Stimulated activated CD4-positive, alpha-beta T cell treated with anti-CD3 and anti-CD28 coated beads, Interleukin-12 subunit alpha, Interleukin-12 subunit beta, amount 100 ng/mL, for 24 hours (primary cell): Measurements from ENCODE around the gene POMC.
A peak's percentile ranks its signal among the peaks of the same experiment; 100 is the strongest.
"Not testable (repeated sequence)": the region's sequence is repeated elsewhere in the genome, so short reads cannot be mapped to it uniquely, and the experiment has no call there.

Source experiments
- DNase-seq, 2 experiments: peaks; one replicate each; pipeline ENCODE4 v3.0.0-alpha.2; 2020; ENCODE audit warnings: low read depth in 2 of 2

The POMC gene

DNA sequence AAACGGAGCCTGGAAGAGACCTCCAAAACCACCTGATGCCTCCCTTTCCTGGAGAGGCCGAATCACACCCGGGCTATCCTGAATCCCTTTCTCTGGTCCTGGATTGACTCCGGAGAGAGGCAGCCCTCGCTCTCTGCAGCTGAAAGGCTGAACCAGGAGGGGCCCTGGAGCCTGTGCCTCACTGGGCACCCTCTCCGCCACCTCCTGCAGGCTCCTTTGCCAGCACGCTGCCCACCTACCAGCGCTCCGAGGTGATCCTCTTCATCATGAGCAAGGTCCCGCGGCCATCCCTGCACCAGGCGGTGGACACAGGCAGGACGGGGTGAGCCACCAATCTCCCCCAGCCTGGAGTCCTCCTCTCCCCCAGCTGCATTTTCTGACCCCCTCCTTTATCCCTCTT lies 35.7 kb downstream of the POMC start:
- DNase-seq: no peak

GRCh38 chr2:25132299-25132635 lies 36.1 kb downstream of the POMC start:
- DNase-seq: no peak

- peak in 1 of 2 experiments; percentile 16 for DNase-seq
Observed at GRCh38 chr2:25131567-25132298, 36.6 kb downstream of the POMC start.

DNA sequence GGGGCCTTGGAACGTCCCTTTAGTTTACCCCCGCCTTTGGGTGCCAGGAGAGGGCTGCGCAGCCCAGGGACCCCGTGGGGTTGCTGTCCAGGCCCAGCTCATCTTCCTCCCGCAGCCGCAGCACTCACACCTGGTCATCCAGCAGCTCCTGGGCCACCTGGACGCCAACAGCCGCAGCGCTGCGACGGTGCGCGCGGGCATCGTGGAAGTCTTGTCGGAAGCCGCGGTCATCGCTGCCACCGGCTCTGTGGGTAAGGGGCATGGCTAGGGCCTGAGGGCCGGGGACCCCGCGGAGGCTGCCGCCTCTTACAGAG lies 37.2 kb downstream of the POMC start:
- no peak for DNase-seq

DNA sequence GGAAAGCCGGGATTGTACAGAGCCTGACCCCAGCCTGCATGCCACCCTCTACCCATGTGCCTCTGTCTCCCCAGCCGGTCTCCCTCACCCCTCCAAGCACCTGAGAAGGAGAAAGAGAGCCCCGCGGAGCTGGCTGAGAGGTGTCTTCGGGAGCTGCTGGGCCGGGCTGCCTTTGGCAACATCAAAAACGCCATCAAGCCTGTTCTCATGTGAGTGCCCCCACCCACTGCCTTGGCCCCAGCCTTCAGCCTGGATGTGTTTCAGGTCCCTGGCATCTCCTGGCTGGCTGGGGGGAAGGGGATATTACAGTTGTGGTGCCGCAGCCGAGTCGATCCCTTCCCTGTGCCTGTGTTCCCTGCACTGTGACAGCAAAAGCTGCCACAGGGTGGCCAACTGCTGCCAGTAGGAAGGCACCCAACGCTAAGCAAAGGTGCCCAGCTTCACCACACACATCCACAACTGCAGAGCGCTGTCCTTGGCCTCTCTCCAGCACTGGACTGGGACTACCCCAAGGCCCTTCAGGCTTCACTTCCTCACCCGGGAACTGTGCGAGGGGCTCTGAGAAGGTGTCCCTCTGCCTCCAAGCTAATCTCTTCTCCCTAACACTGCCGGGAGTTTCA lies 38.4 kb downstream of the POMC start:
- DNase-seq: no peak

GRCh38 chr2:25127646-25128045 lies 40.7 kb downstream of the POMC start:
- no peak for DNase-seq

- not testable (repeated sequence) for DNase-seq
Observed at GRCh38 chr2:25127071-25127470, 41.3 kb downstream of the POMC start.

DNA sequence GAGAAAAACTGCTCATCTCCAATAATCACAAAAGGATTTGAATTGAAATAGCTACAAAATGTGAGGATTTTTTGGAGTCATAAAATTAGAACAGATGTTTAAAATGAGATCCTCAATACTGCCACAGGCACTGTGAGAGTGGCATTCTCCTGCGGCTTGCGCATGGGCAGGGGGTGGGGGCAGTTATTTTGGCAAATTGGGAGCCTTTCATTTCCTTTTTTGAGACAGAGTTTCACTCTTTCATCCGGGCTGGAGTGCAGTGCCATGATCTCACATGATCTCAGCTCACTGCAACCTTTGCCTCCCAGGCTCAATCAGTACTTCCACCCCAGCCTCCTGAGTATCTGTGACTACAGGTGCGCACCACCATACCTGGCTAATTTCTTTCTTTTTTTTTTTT lies 42.4 kb downstream of the POMC start:
- DNase-seq: no peak

DNA sequence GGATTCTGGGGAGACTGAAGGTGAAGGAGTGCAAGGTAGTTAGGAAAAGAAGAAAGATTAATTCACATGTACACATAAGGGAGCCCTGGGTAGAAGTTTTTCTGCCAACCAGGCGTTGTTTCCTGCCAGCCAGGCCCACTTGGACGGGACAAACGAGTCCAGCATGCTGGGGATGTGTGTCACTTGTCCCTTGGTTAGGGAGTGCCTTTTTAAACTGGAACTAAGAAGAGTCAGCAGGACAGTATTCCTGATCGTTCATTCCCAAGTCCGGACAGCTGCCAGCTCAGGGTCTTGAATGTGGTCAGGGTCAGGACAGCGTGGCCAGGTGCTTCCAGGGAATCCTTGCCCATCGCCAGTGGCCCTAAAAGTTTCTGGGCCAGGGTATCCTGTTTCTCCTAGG lies 43.2 kb downstream of the POMC start:
- no peak for DNase-seq

DNA sequence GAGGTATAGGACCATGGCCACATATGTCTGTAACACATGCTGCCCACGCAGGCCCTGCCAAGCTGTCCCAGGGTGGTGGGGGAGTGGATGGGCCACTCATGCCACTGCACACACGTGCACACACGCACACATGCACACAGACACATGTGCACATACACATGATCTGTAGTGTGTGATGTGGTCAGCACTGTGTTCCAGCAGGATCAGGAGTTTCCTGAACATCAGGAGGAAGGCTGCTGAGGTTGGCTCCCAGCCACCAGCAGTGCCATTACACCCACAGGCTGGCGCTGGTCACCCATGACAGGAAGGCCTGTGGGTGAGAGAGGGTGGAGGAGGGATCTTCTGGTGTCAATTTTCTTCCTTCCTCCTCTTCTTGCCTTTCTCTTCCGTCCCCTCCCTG lies 44.7 kb downstream of the POMC start:
- DNase-seq: no peak

GRCh38 chr2:25122367-25122766 lies 46.0 kb downstream of the POMC start:
- no peak for DNase-seq

GRCh38 chr2:25119263-25119662 lies 49.1 kb downstream of the POMC start:
- no peak for DNase-seq

DNA sequence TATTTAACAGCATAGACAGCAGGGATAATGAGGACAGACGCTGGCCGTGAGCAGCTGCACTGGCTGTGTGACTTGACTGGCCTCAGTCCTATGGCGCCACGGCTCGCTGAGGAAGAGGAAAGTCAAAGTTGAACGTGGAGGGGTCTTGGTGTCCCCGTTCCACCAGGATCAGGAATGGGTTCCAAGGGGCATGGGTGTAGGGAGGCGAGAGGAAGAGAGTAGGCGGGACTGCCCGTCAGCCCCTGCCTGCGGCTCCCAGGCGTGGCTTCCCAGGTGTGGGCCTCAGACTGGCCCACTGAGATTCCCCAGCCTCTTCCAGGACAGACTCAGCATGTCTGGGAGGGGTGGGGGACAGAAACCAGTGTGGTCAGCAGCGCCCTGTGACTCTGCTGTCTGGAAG lies 51.4 kb downstream of the POMC start:
- no peak for DNase-seq

DNA sequence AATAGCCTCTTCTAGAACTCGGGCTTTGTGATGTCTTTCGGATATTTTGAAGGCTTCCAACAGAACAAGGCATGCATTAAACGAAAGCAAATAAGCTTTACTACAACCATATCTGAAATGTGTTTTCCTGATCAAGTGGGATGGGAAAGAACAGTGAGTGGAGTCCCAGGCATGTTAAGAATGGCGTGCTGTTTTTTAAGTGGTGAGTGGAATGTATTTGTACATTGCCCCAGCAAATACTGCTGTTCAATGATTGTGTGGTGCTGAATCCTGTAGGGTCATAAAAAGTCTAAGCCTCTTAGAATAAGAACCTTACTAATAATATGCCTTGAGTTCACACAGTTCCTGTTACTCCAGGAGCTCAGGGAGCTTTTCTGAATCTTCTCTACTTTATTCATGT lies 52.5 kb downstream of the POMC start:
- no peak for DNase-seq

DNA sequence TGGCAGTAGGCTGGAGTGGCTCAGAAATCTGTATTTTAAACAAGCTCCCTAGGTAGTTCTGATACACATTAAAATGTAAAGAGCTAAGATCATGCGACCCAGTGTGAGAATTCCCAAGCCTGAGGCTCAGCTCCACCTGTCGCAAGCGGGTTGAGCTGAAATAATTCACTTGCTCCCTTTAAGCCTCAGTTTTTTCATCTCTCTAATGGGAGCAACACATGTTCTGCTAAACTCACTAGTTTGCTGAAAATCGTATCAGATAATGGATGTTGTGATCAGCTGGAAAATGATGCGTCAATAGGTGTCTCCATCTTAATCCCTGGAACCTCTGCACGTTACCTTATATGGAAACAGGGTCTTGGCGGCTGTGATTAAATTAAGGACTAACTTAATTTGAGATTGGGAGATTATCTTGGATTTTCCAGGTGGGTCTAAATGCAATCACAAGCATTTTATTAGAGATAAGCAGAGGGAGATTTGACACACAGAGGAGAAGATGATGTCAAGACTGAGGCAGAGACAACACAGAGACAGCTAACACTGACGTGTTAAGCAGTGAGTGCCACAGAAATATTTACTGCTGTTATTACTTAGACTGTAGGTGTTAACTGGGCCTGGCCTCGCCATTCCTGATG lies 53.0 kb downstream of the POMC start:
- DNase-seq: no peak

GRCh38 chr2:25112113-25112512 lies 56.3 kb downstream of the POMC start:
- DNase-seq: no peak
